Muscle of leg (tissue), 11 donors: ENCODE results near the gene ST3GAL6. TPM values are rescaled to one million over a fixed set of nuclear protein-coding genes. Genes with fewer than 3 reads are reported as not detected.

Experiments
- DNase-seq: peaks from one replicate; pipeline ENCODE4 v3.0.0; 2013
- H3K27ac ChIP-seq: one replicate; pipeline ENCODE4 v1.5.1; 2013; ENCODE audit warnings: mild to moderate bottlenecking, low read length, control low read depth
- H3K27me3 ChIP-seq: one replicate; pipeline ENCODE4 v1.6.1; 2013; ENCODE audit warnings: low read length; ENCODE audit not compliant: control insufficient read depth, insufficient read depth
- H3K36me3 ChIP-seq: one replicate; pipeline ENCODE4 v1.6.1; 2013; ENCODE audit warnings: low read length; ENCODE audit not compliant: control insufficient read depth, insufficient read depth
- H3K4me1 ChIP-seq: one replicate; pipeline ENCODE4 v1.6.1; 2013; ENCODE audit warnings: low read length; ENCODE audit not compliant: control insufficient read depth, insufficient read depth
- H3K4me3 ChIP-seq: one replicate; pipeline ENCODE4 v1.5.1; 2013; ENCODE audit warnings: low read length, control low read depth
- H3K9me3 ChIP-seq: replicated peaks from 2 replicates; pipeline ENCODE4 v1.6.1; 2013; ENCODE audit warnings: low read depth, low read length; ENCODE audit not compliant: control insufficient read depth
- WGBS: methylation state at CpG from one replicate; pipeline ENCODE4 v1.1.5; 2013; ENCODE audit warnings: missing lambda C conversion rate; ENCODE audit not compliant: insufficient coverage; 5-methylcytosine and 5-hydroxymethylcytosine counted together
- polyA plus RNA-seq, 8 donors: library from polyadenylated mRNA; unstranded; fragments of 120-200 nt; gene quantifications; one replicate each; pipeline versions ENCODE4 v1.2.1 to v1.2.3, GENCODE V29; 2013; ENCODE audit warnings: inconsistent platforms in 1 of 8, low replicate concordance in 1 of 8; ENCODE audit not compliant: insufficient read length in 8 of 8, insufficient read depth in 1 of 8
- total RNA-seq: library from RNA; stranded (reverse); fragments of 120-200 nt; gene quantifications from one replicate; pipeline ENCODE4 v1.2.4, GENCODE V29; 2013

ST3GAL6 gene
- total and polyA plus RNA-seq, 9 donors, result 4.3 to 9.1 (median 5.8) TPM

GRCh38 chr3:98811048-98811447, 47.9 kb downstream of the ST3GAL6 start:
- WGBS, result no CpG with 5 or more reads among the region's 6 CpGs
- H3K36me3 ChIP-seq, result peaks cover 28% of the 10 kb centered on the region
- no peaks in the 10 kb centered on the region for H3K4me1 ChIP-seq
- no peak for DNase-seq
- H3K27me3 ChIP-seq, result no peaks in the 10 kb centered on the region
- no peaks in the 10 kb centered on the region for H3K9me3 ChIP-seq
- no peak overlapping the region for H3K4me3 ChIP-seq
- no peak overlapping the region for H3K27ac ChIP-seq

GRCh38 chr3:98812851-98813374, 49.8 kb downstream of the ST3GAL6 start:
- no peaks in the 10 kb centered on the region for H3K4me1 ChIP-seq
- WGBS, result no CpG with 5 or more reads among the region's 5 CpGs
- no peaks in the 10 kb centered on the region for H3K27me3 ChIP-seq
- peak; percentile 39 for DNase-seq
- no peak overlapping the region for H3K27ac ChIP-seq
- H3K9me3 ChIP-seq, result no peaks in the 10 kb centered on the region
- H3K4me3 ChIP-seq, result no peak overlapping the region
- peaks cover 20% of the 10 kb centered on the region for H3K36me3 ChIP-seq

- H3K9me3 ChIP-seq, result no peaks in the 10 kb centered on the region
- no peak for DNase-seq
- no peak overlapping the region for H3K4me3 ChIP-seq
- WGBS, result 83% methylated on average over 4 of the region's 5 CpGs
- no peaks in the 10 kb centered on the region for H3K27me3 ChIP-seq
- H3K27ac ChIP-seq, result no peak overlapping the region
- H3K4me1 ChIP-seq, result no peaks in the 10 kb centered on the region
- peaks cover 19% of the 10 kb centered on the region for H3K36me3 ChIP-seq
These were observed 51.8 kb downstream of the ST3GAL6 start for GRCh38 chr3:98814817-98815420.

- H3K27ac ChIP-seq, result no peak overlapping the region
- H3K36me3 ChIP-seq, result peaks cover 13% of the 10 kb centered on the region
- no peaks in the 10 kb centered on the region for H3K9me3 ChIP-seq
- H3K27me3 ChIP-seq, result no peaks in the 10 kb centered on the region
- no peak overlapping the region for H3K4me3 ChIP-seq
- WGBS, result no CpG with 5 or more reads among the region's 3 CpGs
- DNase-seq, result peak; percentile 75
- H3K4me1 ChIP-seq, result no peaks in the 10 kb centered on the region
These were observed 54.5 kb downstream of the ST3GAL6 start for GRCh38 chr3:98817547-98818041.

- H3K4me1 ChIP-seq, result no peaks in the 10 kb centered on the region
- peaks cover 9% of the 10 kb centered on the region for H3K36me3 ChIP-seq
- no peaks in the 10 kb centered on the region for H3K9me3 ChIP-seq
- H3K4me3 ChIP-seq, result no peak overlapping the region
- 57% methylated on average over 1 of the region's 3 CpGs for WGBS
- no peaks in the 10 kb centered on the region for H3K27me3 ChIP-seq
- H3K27ac ChIP-seq, result no peak overlapping the region
- DNase-seq, result peak; percentile 64
These were observed 57.9 kb downstream of the ST3GAL6 start for GRCh38 chr3:98821063-98821462.

GRCh38 chr3:98823791-98824190, 60.7 kb downstream of the ST3GAL6 start:
- no peak overlapping the region for H3K27ac ChIP-seq
- 97% methylated on average over 3 of the region's 4 CpGs for WGBS
- no peaks in the 10 kb centered on the region for H3K27me3 ChIP-seq
- no peak for DNase-seq
- no peaks in the 10 kb centered on the region for H3K9me3 ChIP-seq
- peaks cover under 1% of the 10 kb centered on the region for H3K36me3 ChIP-seq
- H3K4me3 ChIP-seq, result no peak overlapping the region
- H3K4me1 ChIP-seq, result no peaks in the 10 kb centered on the region

- H3K36me3 ChIP-seq, result no peaks in the 10 kb centered on the region
- H3K27me3 ChIP-seq, result no peaks in the 10 kb centered on the region
- peaks cover 2% of the 10 kb centered on the region for H3K9me3 ChIP-seq
- WGBS, result 93% methylated on average over 2 of the region's 6 CpGs
- no peak overlapping the region for H3K27ac ChIP-seq
- H3K4me3 ChIP-seq, result no peak overlapping the region
- no peaks in the 10 kb centered on the region for H3K4me1 ChIP-seq
- DNase-seq, result no peak
These were observed 61.1 kb downstream of the ST3GAL6 start for GRCh38 chr3:98824256-98824655.

- H3K9me3 ChIP-seq, result peaks cover 8% of the 10 kb centered on the region
- H3K36me3 ChIP-seq, result no peaks in the 10 kb centered on the region
- no peaks in the 10 kb centered on the region for H3K4me1 ChIP-seq
- no peak for DNase-seq
- H3K27me3 ChIP-seq, result no peaks in the 10 kb centered on the region
- WGBS, result 58% methylated on average over 3 of the region's 3 CpGs
- H3K4me3 ChIP-seq, result no peak overlapping the region
- H3K27ac ChIP-seq, result no peak overlapping the region
These were observed 63.0 kb downstream of the ST3GAL6 start for GRCh38 chr3:98826126-98826525.

GRCh38 chr3:98827221-98827920, 64.2 kb downstream of the ST3GAL6 start:
- no peaks in the 10 kb centered on the region for H3K4me1 ChIP-seq
- H3K4me3 ChIP-seq, result no peak overlapping the region
- WGBS, result no CpG with 5 or more reads among the region's 1 CpG
- no peak overlapping the region for H3K27ac ChIP-seq
- peaks cover 8% of the 10 kb centered on the region for H3K9me3 ChIP-seq
- no peaks in the 10 kb centered on the region for H3K27me3 ChIP-seq
- H3K36me3 ChIP-seq, result no peaks in the 10 kb centered on the region
- peak; percentile 7 for DNase-seq

GRCh38 chr3:98829246-98829832, 66.2 kb downstream of the ST3GAL6 start:
- peaks cover 7% of the 10 kb centered on the region for H3K36me3 ChIP-seq
- DNase-seq, result no peak
- H3K4me3 ChIP-seq, result no peak overlapping the region
- WGBS, result no CpG with 5 or more reads among the region's 1 CpG
- peaks cover 19% of the 10 kb centered on the region for H3K9me3 ChIP-seq
- H3K27me3 ChIP-seq, result peaks cover 2% of the 10 kb centered on the region
- H3K4me1 ChIP-seq, result no peaks in the 10 kb centered on the region
- H3K27ac ChIP-seq, result no peak overlapping the region
